Measurements from ENCODE around the gene HES2.

Gene HES2

DNA sequence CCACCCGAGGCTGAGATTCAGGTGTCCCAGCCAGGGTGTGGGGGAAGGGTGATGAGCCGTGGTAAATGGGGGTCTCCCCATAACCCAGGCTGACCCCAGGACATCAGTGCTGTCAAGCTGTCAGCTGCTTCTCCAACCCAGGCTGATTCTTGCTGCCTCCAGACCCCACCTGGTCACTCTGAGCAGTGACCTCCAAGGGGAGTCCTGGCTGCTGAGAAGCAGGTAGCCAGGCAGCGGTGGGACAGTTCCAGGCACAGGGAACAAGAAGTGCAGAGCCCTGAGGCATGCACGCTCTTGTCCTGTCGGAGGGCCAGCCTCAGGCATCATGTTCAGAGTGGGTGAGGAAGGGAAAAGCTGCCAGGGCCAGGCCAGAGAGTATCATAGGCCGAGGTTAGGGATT is 5.9 kb upstream of the HES2 start:
- ATAC-seq (replicated peaks) (no peak), DNase-seq (no peak)
- no peaks in the 10 kb centered on the region for H3K9me3 Mint-ChIP-seq
- H3K27ac Mint-ChIP-seq: no peak overlapping the region
- H3K27me3 Mint-ChIP-seq: peaks cover 57 to 83% of the 10 kb centered on the region in 2 donors
- H3K4me1 Mint-ChIP-seq (ENCODE audit: low read depth in 2 of 2): peaks cover 10% of the 10 kb centered on the region in 2 donors
- H3K4me3 Mint-ChIP-seq: peak overlapping the region in 1 of 2 donors; percentile 61
- peaks cover 10% of the 10 kb centered on the region for H3K36me3 Mint-ChIP-seq (ENCODE audit: insufficient read depth)

DNA sequence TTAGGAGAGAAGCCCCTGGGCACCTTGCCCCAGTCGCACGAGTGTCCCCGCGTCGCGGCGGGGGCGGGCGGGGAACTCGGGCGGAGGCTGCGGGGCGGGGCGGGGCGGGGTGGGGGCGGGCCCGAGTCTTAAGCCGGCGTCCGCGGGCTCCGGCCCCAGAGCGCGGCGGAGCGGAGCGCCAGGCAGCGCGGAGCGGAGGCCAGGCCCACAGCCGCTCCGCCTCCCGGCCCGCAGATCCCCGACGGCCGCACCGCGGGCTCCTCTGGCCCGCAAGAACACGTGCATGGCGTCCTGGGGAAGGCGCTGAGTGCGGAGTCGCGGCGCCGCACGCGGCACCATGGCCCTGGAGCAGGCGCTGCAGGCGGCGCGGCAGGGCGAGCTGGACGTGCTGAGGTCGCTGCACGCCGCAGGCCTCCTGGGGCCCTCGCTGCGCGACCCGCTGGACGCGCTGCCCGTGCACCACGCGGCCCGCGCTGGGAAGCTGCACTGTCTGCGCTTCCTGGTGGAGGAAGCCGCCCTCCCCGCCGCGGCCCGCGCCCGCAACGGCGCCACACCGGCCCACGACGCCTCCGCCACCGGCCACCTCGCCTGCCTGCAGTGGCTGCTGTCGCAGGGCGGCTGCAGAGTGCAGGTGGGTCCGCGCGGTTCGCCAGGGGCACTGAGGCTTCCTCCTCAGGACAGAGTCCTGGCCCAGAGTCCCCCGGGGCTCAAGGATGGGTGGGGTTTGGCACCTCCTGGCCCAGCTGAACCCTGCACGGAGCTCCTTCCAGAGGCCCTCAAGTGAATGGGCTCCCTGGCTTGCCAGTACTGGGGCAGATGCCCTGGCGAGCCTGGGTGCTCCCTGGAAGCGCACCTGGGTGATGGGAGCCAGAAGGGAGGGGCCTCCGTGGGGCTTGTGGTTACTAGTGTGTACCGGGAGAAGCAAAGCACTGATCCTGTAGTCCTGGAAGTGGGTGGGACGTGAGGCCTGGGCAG is 5.2 kb upstream of the HES2 start, which contains the start of gene ESPN:
TSS of gene ESPN (plus strand) at position 158 of the 975 bp plus-strand sequence. CDS start at position 338, 180 bp downstream.
- no peak for DNase-seq

DNA sequence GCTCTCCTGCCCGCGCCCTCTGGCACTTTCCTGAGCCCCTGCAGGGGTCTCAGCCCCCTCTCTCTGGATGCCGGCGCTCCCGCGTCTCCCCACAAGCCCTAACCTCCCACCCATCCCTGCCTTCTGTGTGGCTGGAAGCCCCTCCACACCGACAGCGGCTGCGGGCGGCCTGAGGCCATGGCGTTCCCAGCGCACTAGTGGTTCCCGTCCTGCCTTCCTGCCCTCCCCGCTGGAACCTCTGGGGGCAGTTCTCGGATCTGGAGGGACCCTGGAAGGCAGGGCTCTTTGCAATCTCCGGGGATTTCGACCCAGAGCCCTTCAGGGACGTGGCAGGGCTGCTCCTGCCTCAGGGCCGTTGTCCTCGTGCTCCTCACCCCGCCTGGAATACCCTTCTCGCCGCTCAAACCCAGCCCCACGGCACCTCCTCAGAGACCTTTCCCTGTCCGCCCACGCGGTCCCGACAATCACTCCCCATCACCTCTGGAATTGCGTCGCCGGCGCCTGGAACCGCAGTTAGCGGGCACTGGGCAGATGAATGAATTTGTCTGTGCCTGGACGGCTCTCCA is 4.4 kb upstream of the HES2 start:
- Mint-ChIP-seq H3K4me3 (peak overlapping the region; percentile 70 to 82), H3K36me3 (ENCODE audit: insufficient read depth) (peaks cover 10% of the 10 kb centered on the region), H3K9me3 (no peaks in the 10 kb centered on the region), H3K27ac (no peak overlapping the region), H3K27me3 (peaks cover 48 to 83% of the 10 kb centered on the region in 2 donors), H3K4me1 (ENCODE audit: low read depth in 2 of 2) (peaks cover 10 to 15% of the 10 kb centered on the region in 2 donors)
- peak; percentile 16 for ATAC-seq (replicated peaks)
- no peak for DNase-seq

More for the DNA sequence above, 5.2 kb upstream of the HES2 start, which contains the start of gene ESPN:
- Mint-ChIP-seq H3K4me3 (peak within 1 kb of the TSS; percentile 70 to 82), H3K27me3 (peaks cover 50 to 83% of the 10 kb centered on the region in 2 donors), H3K9me3 (no peaks in the 10 kb centered on the region), H3K27ac (no peak within 1 kb of the TSS), H3K36me3 (ENCODE audit: insufficient read depth) (peaks cover 10% of the 10 kb centered on the region), H3K4me1 (ENCODE audit: low read depth in 2 of 2) (peaks cover 10 to 13% of the 10 kb centered on the region in 2 donors)
- ATAC-seq (replicated peaks): peak; percentile 33

DNA sequence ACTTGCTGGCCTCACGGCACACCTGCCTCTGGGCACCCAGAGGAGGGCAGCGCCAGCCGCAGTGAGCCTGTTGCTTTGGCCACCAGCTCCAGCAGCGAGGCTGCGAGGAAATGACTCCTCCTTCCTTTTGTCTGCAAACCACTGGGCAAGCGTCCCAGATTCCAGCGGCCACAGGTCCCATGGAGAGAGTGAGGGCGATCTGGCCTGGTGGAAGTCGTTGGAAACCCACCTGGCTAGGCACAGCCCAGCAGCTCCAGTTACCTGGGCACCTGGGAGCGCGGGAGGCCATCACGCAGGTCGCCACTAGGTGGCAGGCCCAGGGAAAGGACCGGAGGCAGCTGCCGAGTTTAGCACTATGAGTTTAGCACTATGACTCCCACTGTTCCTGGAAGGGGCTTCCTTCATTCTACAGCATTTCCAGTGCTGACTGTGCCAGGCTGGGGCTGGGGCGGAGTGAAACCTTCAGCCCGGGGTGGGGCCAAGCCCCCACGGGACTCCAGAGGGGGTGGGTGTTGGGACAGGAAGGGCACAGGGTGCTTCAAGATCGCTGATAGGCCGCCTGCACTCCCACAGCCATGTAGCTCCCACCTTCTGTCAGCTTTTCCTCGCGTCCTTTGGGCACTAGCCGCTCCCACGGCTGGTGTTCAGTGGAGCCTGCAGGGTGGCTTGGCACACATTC is 3.7 kb upstream of the HES2 start:
- Mint-ChIP-seq H3K4me3 (peak overlapping the region; percentile 70 to 82), H3K4me1 (ENCODE audit: low read depth in 2 of 2) (peaks cover 10 to 15% of the 10 kb centered on the region in 2 donors), H3K9me3 (no peaks in the 10 kb centered on the region), H3K27me3 (peaks cover 46 to 83% of the 10 kb centered on the region in 2 donors), H3K36me3 (ENCODE audit: insufficient read depth) (peaks cover 10% of the 10 kb centered on the region), H3K27ac (no peak overlapping the region)
- ATAC-seq (replicated peaks): peak; percentile 75
- DNase-seq: peak; percentile 62 to 67 (median 62)

DNA sequence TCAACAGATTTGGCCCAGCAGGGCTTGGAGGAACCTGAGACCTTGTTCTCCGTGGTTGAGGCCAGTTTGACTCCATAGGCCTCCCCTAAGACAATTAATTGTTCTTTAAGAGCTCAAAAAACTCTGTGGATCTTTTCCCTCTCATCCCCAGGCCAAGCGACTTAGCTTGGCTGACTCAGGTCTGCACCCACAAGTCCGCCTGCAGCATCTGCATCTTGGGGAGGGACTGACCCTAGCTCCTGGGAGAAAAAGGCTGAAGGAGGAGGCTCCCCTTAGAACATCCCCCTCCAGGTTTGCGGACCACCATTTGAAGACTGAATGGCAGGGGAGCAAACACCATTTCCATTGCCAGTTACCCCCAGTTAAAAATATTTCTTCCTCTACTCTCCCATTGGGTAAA is 1.5 kb upstream of the HES2 start:
- peaks cover 10% of the 10 kb centered on the region for H3K36me3 Mint-ChIP-seq (ENCODE audit: insufficient read depth)
- H3K4me1 Mint-ChIP-seq (ENCODE audit: low read depth in 2 of 2): peaks cover 10 to 15% of the 10 kb centered on the region in 2 donors
- ATAC-seq (replicated peaks) (no peak), DNase-seq (no peak)
- peak overlapping the region; percentile 37 to 73 for H3K4me3 Mint-ChIP-seq
- peaks cover 47 to 85% of the 10 kb centered on the region in 2 donors for H3K27me3 Mint-ChIP-seq
- H3K9me3 Mint-ChIP-seq: no peaks in the 10 kb centered on the region
- no peak overlapping the region for H3K27ac Mint-ChIP-seq

DNA sequence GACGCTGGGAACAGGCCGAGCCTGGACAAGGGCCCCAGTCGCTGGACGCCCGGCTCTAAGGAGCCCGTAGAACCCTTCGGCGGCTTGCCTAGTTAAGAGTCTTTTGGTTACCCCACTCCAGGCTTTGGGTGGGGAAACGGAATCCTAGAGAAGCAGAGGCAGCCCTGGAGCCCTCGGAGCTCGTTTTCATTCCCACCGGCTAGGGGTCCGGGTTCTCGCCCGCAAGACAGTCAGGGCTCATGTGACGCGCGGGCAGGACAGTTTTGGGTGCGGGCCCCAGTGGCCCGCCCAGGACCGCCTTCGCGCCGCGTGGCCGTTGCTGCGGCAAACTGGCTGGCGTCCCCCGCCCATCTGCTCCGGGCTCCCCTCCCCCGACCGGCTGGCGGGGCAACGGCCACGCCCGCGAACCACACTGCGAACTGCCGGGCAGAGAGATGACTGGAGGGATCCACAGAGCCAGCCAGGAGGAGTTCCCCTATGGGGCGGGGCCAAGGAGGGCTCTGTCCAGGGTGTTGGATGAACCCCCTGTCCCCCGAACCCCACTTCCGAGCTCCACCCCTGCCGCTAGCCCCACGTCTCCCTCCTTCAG is 829 bp upstream of the HES2 start:
- peak overlapping the region; percentile 37 to 73 for H3K4me3 Mint-ChIP-seq
- peaks cover 10% of the 10 kb centered on the region for H3K36me3 Mint-ChIP-seq (ENCODE audit: insufficient read depth)

DNA sequence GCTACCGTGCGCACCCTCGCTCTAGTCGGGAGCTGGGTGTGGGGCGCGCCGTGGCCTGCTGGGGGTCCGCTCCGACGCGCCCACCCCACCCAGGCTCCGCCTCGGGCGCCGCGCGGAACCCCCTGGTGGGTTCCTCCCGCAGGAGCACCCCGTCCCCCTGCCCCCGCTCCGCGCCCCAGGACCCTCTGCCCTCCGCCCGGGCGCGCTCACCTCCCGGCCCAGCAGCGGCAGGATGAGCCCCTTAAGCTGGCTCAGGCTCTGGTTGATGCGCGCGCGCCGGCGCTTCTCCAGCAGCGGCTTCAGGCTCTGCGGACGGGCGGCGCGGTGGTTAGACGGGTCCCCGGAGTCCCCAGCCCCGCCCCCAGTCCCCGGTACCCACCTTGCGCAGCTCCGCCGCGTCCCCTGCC is 319 bp downstream of the HES2 start:
- no peak overlapping the region for H3K27ac Mint-ChIP-seq
- ATAC-seq (replicated peaks) (peak; percentile 3), DNase-seq (no peak)
- H3K36me3 Mint-ChIP-seq (ENCODE audit: insufficient read depth): peaks cover 6% of the 10 kb centered on the region
- peak overlapping the region in 1 of 2 donors; percentile 73 for H3K4me3 Mint-ChIP-seq
- peaks cover 10 to 17% of the 10 kb centered on the region in 2 donors for H3K4me1 Mint-ChIP-seq (ENCODE audit: low read depth in 2 of 2)
- peaks cover 61 to 92% of the 10 kb centered on the region in 2 donors for H3K27me3 Mint-ChIP-seq
- no peaks in the 10 kb centered on the region for H3K9me3 Mint-ChIP-seq

More for the DNA sequence above, 829 bp upstream of the HES2 start:
- Mint-ChIP-seq H3K9me3 (no peaks in the 10 kb centered on the region), H3K4me1 (ENCODE audit: low read depth in 2 of 2) (peaks cover 10 to 15% of the 10 kb centered on the region in 2 donors), H3K27ac (no peak overlapping the region), H3K27me3 (peaks cover 54 to 86% of the 10 kb centered on the region in 2 donors)
- DNase-seq (no peak), ATAC-seq (replicated peaks) (no peak)

DNA sequence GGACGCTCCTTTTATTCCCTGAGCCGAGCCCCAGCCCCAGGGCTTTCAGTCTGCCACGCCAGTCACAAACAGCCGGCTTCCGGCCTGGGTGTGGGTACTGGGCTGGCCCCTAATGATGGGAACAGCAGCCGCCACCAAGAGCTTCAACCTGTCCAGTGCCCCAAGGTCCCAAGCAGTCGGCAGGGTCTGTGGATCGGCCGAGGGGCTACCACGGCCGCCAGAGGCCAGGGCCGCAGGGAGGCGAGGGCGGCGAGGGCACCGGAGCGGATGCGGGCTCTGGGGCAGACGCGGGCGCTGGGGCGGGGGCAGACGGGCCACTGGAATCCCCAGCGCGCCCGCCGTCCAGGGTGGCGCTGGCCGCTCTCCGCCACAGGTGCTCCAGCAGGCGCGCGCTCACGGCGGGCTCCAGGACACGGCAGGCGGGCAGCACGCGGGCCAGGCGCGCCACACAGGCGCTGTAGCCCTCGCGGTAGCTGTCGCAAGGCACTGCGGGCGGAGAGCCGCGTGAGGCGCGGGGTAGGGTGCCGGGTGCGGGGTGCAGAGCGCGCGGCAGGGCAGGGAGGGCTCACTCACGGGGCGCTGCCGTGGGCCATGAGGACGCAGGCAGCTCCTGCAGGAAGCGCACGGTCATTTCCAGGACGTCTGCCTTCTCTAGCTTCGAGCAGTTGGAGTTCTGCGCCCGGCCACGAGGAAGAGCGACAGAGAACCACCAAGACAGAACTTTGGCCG is 887 bp downstream of the HES2 start:
- no peak for DNase-seq
- Mint-ChIP-seq H3K9me3 (no peaks in the 10 kb centered on the region), H3K27me3 (peaks cover 61 to 92% of the 10 kb centered on the region in 2 donors), H3K27ac (no peak overlapping the region), H3K36me3 (ENCODE audit: insufficient read depth) (peaks cover 3% of the 10 kb centered on the region), H3K4me3 (peak overlapping the region in 1 of 2 donors; percentile 73), H3K4me1 (ENCODE audit: low read depth in 2 of 2) (peaks cover 4 to 14% of the 10 kb centered on the region in 2 donors)
- ATAC-seq (replicated peaks): no peak

DNA sequence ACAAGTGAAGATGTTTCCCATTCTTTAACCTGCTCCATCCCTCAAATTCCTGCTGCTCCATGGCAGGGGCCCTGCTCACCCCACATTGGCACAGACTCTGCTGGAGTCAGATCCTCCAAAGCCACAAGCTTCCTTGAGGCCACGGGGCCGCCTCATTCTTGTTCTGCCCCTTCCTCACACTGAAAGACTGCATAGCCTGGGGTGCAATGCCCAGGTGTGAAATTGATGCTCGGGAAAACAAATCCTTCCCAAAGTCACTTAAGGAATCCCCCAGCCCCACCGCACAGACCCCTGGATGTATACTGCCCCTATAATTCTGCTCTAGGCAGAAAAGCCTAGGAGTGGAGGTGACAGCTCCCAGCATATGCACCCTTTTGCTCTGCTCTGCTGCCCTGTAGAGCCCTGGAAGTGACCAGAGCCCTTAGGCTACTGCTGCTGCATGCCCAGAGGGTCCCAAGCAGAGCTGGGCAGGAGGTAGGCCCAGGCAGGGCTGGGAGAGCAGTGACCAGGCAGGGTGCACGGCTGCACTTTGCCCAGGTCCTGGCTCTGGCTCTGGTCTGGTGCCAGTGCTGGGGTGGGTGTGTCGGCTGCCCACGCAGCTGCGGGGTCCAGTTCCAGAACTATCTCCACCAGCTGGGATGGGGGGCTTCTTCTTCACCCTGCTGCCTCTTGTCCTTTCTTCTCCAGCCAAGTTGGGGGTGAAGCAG is 1.6 kb downstream of the HES2 start:
- H3K4me1 Mint-ChIP-seq (ENCODE audit: low read depth in 2 of 2): peaks cover 4 to 13% of the 10 kb centered on the region in 2 donors
- H3K27ac Mint-ChIP-seq: no peak overlapping the region
- no peak for ATAC-seq (replicated peaks)
- H3K9me3 Mint-ChIP-seq: no peaks in the 10 kb centered on the region
- peaks cover 3% of the 10 kb centered on the region for H3K36me3 Mint-ChIP-seq (ENCODE audit: insufficient read depth)
- peaks cover 65 to 92% of the 10 kb centered on the region in 2 donors for H3K27me3 Mint-ChIP-seq
- no peak for DNase-seq
- H3K4me3 Mint-ChIP-seq: peak overlapping the region in 1 of 2 donors; percentile 4

DNA sequence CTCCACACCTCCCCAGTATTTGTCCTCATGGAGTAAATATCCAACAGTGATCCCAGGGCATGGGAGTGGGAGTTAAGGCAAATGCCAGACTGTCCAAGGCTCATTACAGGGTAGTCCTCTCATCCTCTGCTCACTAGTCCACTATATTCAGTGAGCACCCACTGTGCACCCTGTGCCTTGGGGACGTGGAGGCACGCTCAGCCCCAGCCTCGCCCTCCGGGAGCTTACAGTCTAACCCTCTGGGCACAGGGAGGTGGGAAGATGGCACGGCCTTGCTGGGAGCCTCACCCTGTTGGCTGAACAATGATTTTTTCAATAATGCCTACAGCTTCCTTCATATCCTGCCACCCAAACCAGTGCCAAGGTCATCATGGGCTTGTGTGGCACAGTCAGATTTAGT is 2.8 kb downstream of the HES2 start:
- no peak for ATAC-seq (replicated peaks)

DNA sequence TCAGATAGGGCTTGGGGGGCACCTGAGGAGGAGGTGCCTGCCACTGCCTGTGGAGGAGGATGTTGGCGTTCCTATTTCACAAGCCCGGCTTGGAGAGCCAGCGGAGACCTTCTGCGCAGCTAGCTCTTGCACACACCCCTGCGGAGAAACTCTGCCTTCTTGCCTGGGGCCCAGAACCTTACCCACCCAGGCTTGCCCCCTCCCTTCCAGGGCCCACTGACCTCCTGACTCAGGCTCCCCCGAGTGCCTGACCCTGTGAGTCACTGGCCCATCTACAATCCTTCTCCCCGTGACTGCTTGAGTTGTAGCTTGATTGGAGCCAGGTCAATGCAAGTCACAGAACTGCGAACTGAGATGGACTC is 3.4 kb downstream of the HES2 start:
- no peak overlapping the region for H3K27ac Mint-ChIP-seq
- no peaks in the 10 kb centered on the region for H3K36me3 Mint-ChIP-seq (ENCODE audit: insufficient read depth)
- H3K27me3 Mint-ChIP-seq: peaks cover 57 to 83% of the 10 kb centered on the region in 2 donors
- DNase-seq (no peak), ATAC-seq (replicated peaks) (no peak)
- H3K4me3 Mint-ChIP-seq: no peak overlapping the region
- no peaks in the 10 kb centered on the region for H3K9me3 Mint-ChIP-seq
- H3K4me1 Mint-ChIP-seq (ENCODE audit: low read depth in 2 of 2): peaks cover 4 to 13% of the 10 kb centered on the region in 2 donors

More for the DNA sequence above, 2.8 kb downstream of the HES2 start:
- Mint-ChIP-seq H3K27ac (no peak overlapping the region), H3K4me3 (no peak overlapping the region), H3K9me3 (no peaks in the 10 kb centered on the region), H3K27me3 (peaks cover 63 to 88% of the 10 kb centered on the region in 2 donors), H3K4me1 (ENCODE audit: low read depth in 2 of 2) (peaks cover 4 to 13% of the 10 kb centered on the region in 2 donors), H3K36me3 (ENCODE audit: insufficient read depth) (no peaks in the 10 kb centered on the region)
- DNase-seq: no peak

Measured in effector memory CD8-positive, alpha-beta T cell (primary cell).